Measurements from ENCODE around the gene AIP.

- TF ChIP-seq, protein P1, sequence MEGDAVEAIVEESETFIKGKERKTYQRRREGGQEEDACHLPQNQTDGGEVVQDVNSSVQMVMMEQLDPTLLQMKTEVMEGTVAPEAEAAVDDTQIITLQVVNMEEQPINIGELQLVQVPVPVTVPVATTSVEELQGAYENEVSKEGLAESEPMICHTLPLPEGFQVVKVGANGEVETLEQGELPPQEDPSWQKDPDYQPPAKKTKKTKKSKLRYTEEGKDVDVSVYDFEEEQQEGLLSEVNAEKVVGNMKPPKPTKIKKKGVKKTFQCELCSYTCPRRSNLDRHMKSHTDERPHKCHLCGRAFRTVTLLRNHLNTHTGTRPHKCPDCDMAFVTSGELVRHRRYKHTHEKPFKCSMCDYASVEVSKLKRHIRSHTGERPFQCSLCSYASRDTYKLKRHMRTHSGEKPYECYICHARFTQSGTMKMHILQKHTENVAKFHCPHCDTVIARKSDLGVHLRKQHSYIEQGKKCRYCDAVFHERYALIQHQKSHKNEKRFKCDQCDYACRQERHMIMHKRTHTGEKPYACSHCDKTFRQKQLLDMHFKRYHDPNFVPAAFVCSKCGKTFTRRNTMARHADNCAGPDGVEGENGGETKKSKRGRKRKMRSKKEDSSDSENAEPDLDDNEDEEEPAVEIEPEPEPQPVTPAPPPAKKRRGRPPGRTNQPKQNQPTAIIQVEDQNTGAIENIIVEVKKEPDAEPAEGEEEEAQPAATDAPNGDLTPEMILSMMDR (IDR thresholded peaks at IDR 0.05): no peak
- TF ChIP-seq POLR2A (IDR thresholded peaks at IDR 0.05): no peak
- TF ChIP-seq EP300 (IDR thresholded peaks at IDR 0.05): no peak
Measured at GRCh38 chr11:67441731-67442351, 41.0 kb upstream of the AIP start.

All from ovary (tissue), 3 donors.